Transverse colon (tissue), 4 donors: ENCODE results near the gene PLEKHG2. TPM values are rescaled to one million over a fixed set of nuclear protein-coding genes. Genes with fewer than 3 reads are reported as not detected.

Source experiments
- DNase-seq: peaks from one replicate; pipeline ENCODE4 v3.0.0-alpha.2; 2019
- H3K27ac ChIP-seq, 4 donors: fragments of 200-600 bp; sonication (generic); 2 replicates each; pipeline ENCODE4 v1.5.1; 2016 to 2018; ENCODE audit warnings: inconsistent platforms in 4 of 4
- H3K27me3 ChIP-seq: fragments of 200-600 bp; sonication (generic); 2 replicates; pipeline ENCODE4 v1.5.1; 2017; ENCODE audit warnings: inconsistent platforms
- H3K36me3 ChIP-seq, 4 donors: fragments of 200-600 bp; sonication (generic); 2 replicates each; pipeline ENCODE4 v1.5.1; 2017 to 2019; ENCODE audit warnings: inconsistent platforms in 4 of 4
- H3K4me1 ChIP-seq, 4 donors: fragments of 200-600 bp; sonication (generic); 2 replicates each; pipeline ENCODE4 v1.5.1; 2017 to 2020; ENCODE audit warnings: inconsistent platforms in 4 of 4
- H3K4me3 ChIP-seq, 4 donors: fragments of 200-600 bp; sonication (generic); 1 replicate in 1 of 4; 2 replicates in 3 of 4; pipeline versions ENCODE4 v1.5.1 to v1.6.1; 2017 to 2019; ENCODE audit warnings: inconsistent platforms in 4 of 4
- H3K9me3 ChIP-seq, 2 donors: fragments of 200-600 bp; sonication (generic); 2 replicates each; pipeline ENCODE4 v1.5.1; 2017 to 2019; ENCODE audit warnings: inconsistent platforms in 2 of 2
- CTCF ChIP-seq, 5 experiments: fragments of 200-600 bp in 3 of 5; fragments of 450-650 bp in 2 of 5; sonication (generic) in 3 of 5; IDR thresholded peaks; 1 replicate in 2 of 5; 2 replicates in 3 of 5; pipeline ENCODE4 v1.5.1; 2016 to 2017; ENCODE audit warnings: antibody characterized with exemption in 5 of 5, inconsistent platforms in 3 of 5, mild to moderate bottlenecking in 2 of 5, moderate library complexity in 1 of 5
- EP300 ChIP-seq: sonication (generic); formaldehyde crosslinking; IDR thresholded peaks from one replicate; pipeline ENCODE4 v1.6.1; 2017; ENCODE audit warnings: antibody characterized with exemption, low read depth
- POLR2A ChIP-seq: fragments of 450-650 bp; IDR thresholded peaks from one replicate; pipeline ENCODE4 v1.6.1; 2016; ENCODE audit warnings: antibody characterized with exemption, mild to moderate bottlenecking, moderate library complexity
- POLR2AphosphoS5 ChIP-seq, 3 donors: sonication (generic); formaldehyde crosslinking; IDR thresholded peaks; one replicate each; pipeline ENCODE4 v1.6.1; 2016; ENCODE audit warnings: antibody characterized with exemption in 3 of 3
- WGBS, 2 donors: methylation state at CpG; one replicate each; pipeline ENCODE4 v1.1.5; 2018; ENCODE audit warnings: low coverage in 1 of 2; 5-methylcytosine and 5-hydroxymethylcytosine counted together
- in situ Hi-C, 4 donors: fragments of 200-750 bp; cut with MboI; loops; one replicate each; pipeline versions ENCODE4 v1.15.0 to v1.15.1; 2017; ENCODE audit warnings: low sequenced_read_pairs in 3 of 4, low pct_ligation_motif_present in 1 of 4, low pct_unique_long_range_greater_than_20kb in 1 of 4
- intact Hi-C: fragments of 100-400 bp; cut with DNase I; formaldehyde crosslinking; loops from one replicate; pipeline ENCODE4 v1.15.1; 2023; ENCODE audit warnings: low total_unique reads
- small RNA-seq, 4 donors: library from RNA; depleted of rRNA; stranded (forward); fragments of <200 nt; gene quantifications; one replicate each; pipeline ENCODE3, GENCODE V24; 2016
- total RNA-seq, 4 donors: library from RNA; depleted of rRNA; stranded (reverse); fragments of >200 nt; gene quantifications; one replicate each; pipeline ENCODE4 v1.1.0, GENCODE V29; 2016

The PLEKHG2 gene
- total RNA-seq, 4 donors from 2014 or later = 6.1 to 27.7 (median 11.9) TPM

- Histone ChIP-seq H3K4me1 (no peaks in the 10 kb centered on the region), H3K27me3 (no peaks in the 10 kb centered on the region), H3K4me3 (no peak overlapping the region), H3K36me3 (peaks cover 0 to 58% (median 28%) of the 10 kb centered on the region in 4 donors), H3K27ac (no peak overlapping the region), H3K9me3 (no peaks in the 10 kb centered on the region)
- intact Hi-C loops = loop anchor here (10.0 kb wide), 1 partner anchor 61 kb away; the partner anchor contains the start of gene EID2B
- in situ Hi-C loops = no loop called here
- 87 to 100% methylated on average over 2 to 11 of the region's 11 CpGs for WGBS, 2 donors
- TF ChIP-seq POLR2A (no peak), EP300 (no peak), POLR2AphosphoS5 (IDR thresholded peaks at IDR 0.05) (no peak), CTCF (IDR thresholded peaks at IDR 0.05) (no peak)
- no peak for DNase-seq
These were observed 61.0 kb downstream of the PLEKHG2 start for GRCh38 chr19:39473443-39473960.

GRCh38 chr19:39474139-39474620, 61.7 kb downstream of the PLEKHG2 start:
- Histone ChIP-seq H3K9me3 (no peaks in the 10 kb centered on the region), H3K36me3 (peaks cover 0 to 51% (median 25%) of the 10 kb centered on the region in 4 donors), H3K4me1 (no peaks in the 10 kb centered on the region), H3K27ac (no peak overlapping the region), H3K4me3 (no peak overlapping the region), H3K27me3 (no peaks in the 10 kb centered on the region)
- intact Hi-C loops (loop anchor here (10.0 kb wide), 1 partner anchor 61 kb away; the partner anchor contains the start of gene EID2B), in situ Hi-C loops (no loop called here)
- no peak for TF ChIP-seq POLR2AphosphoS5 (IDR thresholded peaks at IDR 0.05)
- peak; percentile 70 to 83 (median 78) for TF ChIP-seq CTCF (IDR thresholded peaks at IDR 0.05)
- no peak for TF ChIP-seq POLR2A
- no peak for TF ChIP-seq EP300
- 47 to 70% methylated on average over 2 to 9 of the region's 9 CpGs for WGBS, 2 donors
- DNase-seq = peak; percentile 50

- H3K4me1 ChIP-seq = peaks cover 0 to 7% (median 4%) of the 10 kb centered on the region in 4 donors
- 100% methylated on average over 2 of the region's 2 CpGs; no CpG with 5 or more reads in 1 of the 2 donors for WGBS, 2 donors
- in situ Hi-C loops = no loop called here
- no peak for TF ChIP-seq POLR2AphosphoS5 (IDR thresholded peaks at IDR 0.05)
- TF ChIP-seq EP300 = no peak
- TF ChIP-seq CTCF (IDR thresholded peaks at IDR 0.05) = no peak
- TF ChIP-seq POLR2A = no peak
- H3K36me3 ChIP-seq = peaks cover 0 to 38% (median 17%) of the 10 kb centered on the region in 4 donors
- H3K27ac ChIP-seq = no peak overlapping the region
- H3K4me3 ChIP-seq = no peak overlapping the region
- H3K9me3 ChIP-seq = no peaks in the 10 kb centered on the region
- intact Hi-C loops = loop anchor here (10.0 kb wide), 1 partner anchor 59 kb away; the partner anchor contains the start of gene EID2B
- no peaks in the 10 kb centered on the region for H3K27me3 ChIP-seq
- DNase-seq = no peak
These were observed 63.3 kb downstream of the PLEKHG2 start for GRCh38 chr19:39475748-39476147.

Small RNAs within 50 kb of the gene (small RNA-seq; reads per million reads assigned to genes)
- gene MIR4530 (0 to 0.12 (median 0) reads per million in 4 donors), gene RN7SL566P (0 reads per million in 4 donors)

Other genes with a start within 250 kb of the PLEKHG2 start
- 1 to 10 TPM in 2 of 4 donors, under 1 TPM in 1, not detected in 1; 0.14 to 3.0 (median 1.1) TPM for gene NCCRP1, start 215.7 kb upstream of the PLEKHG2 start, total RNA-seq
- gene SYCN, start 208.4 kb upstream of the PLEKHG2 start, total RNA-seq = not detected
- gene IFNL3, start 167.7 kb upstream of the PLEKHG2 start, total RNA-seq = not detected
- gene IFNL4, start 163.8 kb upstream of the PLEKHG2 start, total RNA-seq = not detected
- gene IFNL2, start 144.3 kb upstream of the PLEKHG2 start, total RNA-seq = not detected
- gene IFNL1, start 116.3 kb upstream of the PLEKHG2 start, total RNA-seq = not detected
- gene LRFN1, start 91.8 kb upstream of the PLEKHG2 start, total RNA-seq = under 1 TPM in 2 of 4 donors, not detected in 2; 0.14 to 0.64 TPM
- gene GMFG, start 76.6 kb upstream of the PLEKHG2 start, total RNA-seq = 10 to 100 TPM in 2 of 4 donors, 1 to 10 TPM in 1, not detected in 1; 7.6 to 18.7 (median 17.6) TPM
- gene SAMD4B, start 70.2 kb upstream of the PLEKHG2 start, total RNA-seq = 100 to 1,000 TPM in 1 of 4 donors, 10 to 100 TPM in 3; 60.7 to 102 (median 77.1) TPM
- gene PAF1, start 21.6 kb upstream of the PLEKHG2 start, total RNA-seq = 10 to 100 TPM; 37.8 to 71.2 (median 43.0) TPM
- 10 to 100 TPM; 22.8 to 37.4 (median 27.8) TPM for gene MED29, start 21.3 kb upstream of the PLEKHG2 start, total RNA-seq
- gene ZFP36, start 5.8 kb upstream of the PLEKHG2 start, total RNA-seq = 100 to 1,000 TPM; 280 to 924 (median 309) TPM
- 1,000 to 10,000 TPM in 3 of 4 donors, 100 to 1,000 TPM in 1; 718 to 1,665 (median 1,335) TPM for gene RPS16, start 23.3 kb downstream of the PLEKHG2 start, total RNA-seq
- gene SUPT5H, start 32.9 kb downstream of the PLEKHG2 start, total RNA-seq = 100 to 1,000 TPM in 3 of 4 donors, 10 to 100 TPM in 1; 97.1 to 161 (median 125) TPM
- gene TIMM50, start 68.2 kb downstream of the PLEKHG2 start, total RNA-seq = 10 to 100 TPM; 21.7 to 54.0 (median 33.5) TPM
- not detected for gene DLL3, start 86.3 kb downstream of the PLEKHG2 start, total RNA-seq
- gene SELENOV, start 102.5 kb downstream of the PLEKHG2 start, total RNA-seq = not detected
- 1 to 10 TPM in 3 of 4 donors, under 1 TPM in 1; 1.00 to 1.5 (median 1.3) TPM for gene EID2B, start 120.2 kb downstream of the PLEKHG2 start, total RNA-seq
- gene EID2, start 127.5 kb downstream of the PLEKHG2 start, total RNA-seq = 1 to 10 TPM; 7.5 to 10.0 (median 8.1) TPM
- gene LGALS13, start 189.9 kb downstream of the PLEKHG2 start, total RNA-seq = not detected
- not detected for gene LGALS16, start 243.2 kb downstream of the PLEKHG2 start, total RNA-seq